SK-N-SH treated with all-trans-retinoic acid at 6 μM for 48 hours (cell line): ENCODE results near the gene PLEKHG4B.

Experiments
- ATAC-seq: fragments of 200-7000 bp; cut with Tn5 transposase; 3 replicates; pipeline ENCODE4 v1.9.1; 2020; ENCODE audit warnings: mild to moderate bottlenecking, moderate library complexity
- ARNTL ChIP-seq: fragments of 450-650 bp; formaldehyde crosslinking; IDR thresholded peaks from 2 replicates; pipeline ENCODE4 v1.5.0; 2020; ENCODE audit warnings: low read depth, mild to moderate bottlenecking, moderate library complexity, borderline replicate concordance
- BACH2 ChIP-seq: fragments of 250-450 bp; sonication (Bioruptor Pico); IDR thresholded peaks from 2 replicates; pipeline ENCODE4 v1.9.0; 2021; ENCODE audit warnings: mild to moderate bottlenecking, borderline replicate concordance
- CSDC2 ChIP-seq: fragments of 250-450 bp; sonication (Bioruptor Pico); IDR thresholded peaks from 2 replicates; pipeline ENCODE4 v1.5.0; 2020; ENCODE audit warnings: mild to moderate bottlenecking, moderate library complexity
- ESRRG ChIP-seq: fragments of 250-450 bp; sonication (Bioruptor Pico); IDR thresholded peaks from 2 replicates; pipeline ENCODE4 v1.6.1; 2021; ENCODE audit warnings: mild to moderate bottlenecking
- GLIS3 ChIP-seq: fragments of 250-450 bp; sonication (Bioruptor Pico); IDR thresholded peaks from 2 replicates; pipeline ENCODE4 v1.5.0; 2020; ENCODE audit warnings: mild to moderate bottlenecking, moderate library complexity
- OSR1 ChIP-seq: fragments of 250-450 bp; sonication (Bioruptor Pico); IDR thresholded peaks from 2 replicates; pipeline ENCODE4 v1.8.0; 2022; ENCODE audit warnings: moderate library complexity, mild to moderate bottlenecking, inconsistent platforms
- PPARA ChIP-seq: fragments of 250-450 bp; sonication (Bioruptor Pico); IDR thresholded peaks from 2 replicates; pipeline ENCODE4 v1.5.0; 2020; ENCODE audit warnings: mild to moderate bottlenecking, borderline replicate concordance
- RARB ChIP-seq: fragments of 250-450 bp; sonication (Bioruptor Pico); IDR thresholded peaks from 2 replicates; pipeline ENCODE4 v1.8.0; 2021; ENCODE audit warnings: mild to moderate bottlenecking, moderate library complexity
- SNAI2 ChIP-seq: fragments of 250-450 bp; sonication (Bioruptor Pico); IDR thresholded peaks from 2 replicates; pipeline ENCODE4 v1.5.0; 2020; ENCODE audit warnings: mild to moderate bottlenecking, moderate library complexity
- TCF4 ChIP-seq: fragments of 250-450 bp; sonication (Bioruptor Pico); IDR thresholded peaks from 2 replicates; pipeline ENCODE4 v1.8.0; 2021; ENCODE audit warnings: mild to moderate bottlenecking, moderate library complexity, borderline replicate concordance
- TOX ChIP-seq: fragments of 250-450 bp; sonication (Bioruptor Pico); IDR thresholded peaks from 2 replicates; pipeline ENCODE4 v1.8.0; 2021; ENCODE audit warnings: mild to moderate bottlenecking, moderate library complexity, borderline replicate concordance
- ZC3H10 ChIP-seq: fragments of 250-450 bp; sonication (Bioruptor Pico); IDR thresholded peaks from 2 replicates; pipeline ENCODE4 v1.5.1; 2021; ENCODE audit warnings: mild to moderate bottlenecking, moderate library complexity
- ZFP3 ChIP-seq: fragments of 250-450 bp; sonication (Bioruptor Pico); IDR thresholded peaks from 2 replicates; pipeline ENCODE4 v1.5.0; 2020; ENCODE audit warnings: mild to moderate bottlenecking, moderate library complexity
- ZFP30 ChIP-seq: fragments of 450-650 bp; formaldehyde crosslinking; IDR thresholded peaks from 2 replicates; pipeline ENCODE4 v1.5.0; 2022; ENCODE audit warnings: mild to moderate bottlenecking, moderate library complexity
- ZNF565 ChIP-seq: fragments of 450-650 bp; formaldehyde crosslinking; conservative IDR thresholded peaks from 2 replicates; pipeline ENCODE4 v1.5.0; 2020; ENCODE audit warnings: low read depth, mild to moderate bottlenecking, moderate library complexity
- ZNF70 ChIP-seq: fragments of 450-650 bp; formaldehyde crosslinking; IDR thresholded peaks from 2 replicates; pipeline ENCODE4 v1.5.0; 2020; ENCODE audit warnings: mild to moderate bottlenecking, moderate library complexity
- ZNF8 ChIP-seq: fragments of 450-650 bp; formaldehyde crosslinking; IDR thresholded peaks from 2 replicates; pipeline ENCODE4 v1.5.0; 2020; ENCODE audit warnings: mild to moderate bottlenecking, moderate library complexity
- TF ChIP-seq, protein P1 (sequence below): fragments of 250-450 bp; sonication (Bioruptor Pico); IDR thresholded peaks from 2 replicates; pipeline ENCODE4 v1.5.1; 2021; ENCODE audit warnings: mild to moderate bottlenecking, moderate library complexity
- TF ChIP-seq, protein P2 (sequence below): fragments of 250-450 bp; sonication (Bioruptor Pico); IDR thresholded peaks from 2 replicates; pipeline ENCODE4 v1.5.0; 2020; ENCODE audit warnings: mild to moderate bottlenecking, moderate library complexity
- TF ChIP-seq, protein P3 (sequence below): fragments of 250-450 bp; sonication (Bioruptor Pico); IDR thresholded peaks from 2 replicates; pipeline ENCODE4 v1.5.1; 2020; ENCODE audit warnings: low read depth, mild to moderate bottlenecking, moderate library complexity
- TF ChIP-seq, protein P4 (sequence below): fragments of 250-450 bp; sonication (Bioruptor Pico); IDR thresholded peaks from 2 replicates; pipeline ENCODE4 v1.8.0; 2020; ENCODE audit warnings: mild to moderate bottlenecking, moderate library complexity, borderline replicate concordance

Gene PLEKHG4B

DNA sequence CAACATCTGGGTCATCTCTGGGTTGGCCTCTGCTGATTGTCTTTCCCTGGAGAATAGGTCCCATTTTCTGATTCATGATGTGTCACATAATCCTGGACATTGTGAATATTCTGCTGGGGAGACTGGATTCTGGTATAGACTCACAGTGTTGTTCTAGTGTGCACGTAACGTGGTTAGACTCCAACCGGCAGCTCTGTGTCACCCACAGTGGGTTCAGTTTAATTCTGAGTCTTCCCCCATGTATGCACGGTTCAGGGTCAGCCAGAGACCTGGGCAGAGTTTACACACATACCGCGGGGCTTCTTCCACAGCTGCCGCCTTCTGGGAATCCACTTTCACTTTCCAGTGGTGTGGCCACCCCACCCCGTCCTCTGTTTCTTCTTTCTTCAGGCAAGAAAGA lies 61.3 kb downstream of the PLEKHG4B start:
- no peak for TF ChIP-seq ZNF70 (CRISPR knock-in tag)
- TF ChIP-seq RARB, result no peak
- no peak for TF ChIP-seq ZNF565 (CRISPR knock-in tag)
- TF ChIP-seq TCF4 (CRISPR knock-in tag), result no peak
- no peak for TF ChIP-seq ARNTL (CRISPR knock-in tag)
- no peak for TF ChIP-seq ZFP30
- TF ChIP-seq, protein P1, sequence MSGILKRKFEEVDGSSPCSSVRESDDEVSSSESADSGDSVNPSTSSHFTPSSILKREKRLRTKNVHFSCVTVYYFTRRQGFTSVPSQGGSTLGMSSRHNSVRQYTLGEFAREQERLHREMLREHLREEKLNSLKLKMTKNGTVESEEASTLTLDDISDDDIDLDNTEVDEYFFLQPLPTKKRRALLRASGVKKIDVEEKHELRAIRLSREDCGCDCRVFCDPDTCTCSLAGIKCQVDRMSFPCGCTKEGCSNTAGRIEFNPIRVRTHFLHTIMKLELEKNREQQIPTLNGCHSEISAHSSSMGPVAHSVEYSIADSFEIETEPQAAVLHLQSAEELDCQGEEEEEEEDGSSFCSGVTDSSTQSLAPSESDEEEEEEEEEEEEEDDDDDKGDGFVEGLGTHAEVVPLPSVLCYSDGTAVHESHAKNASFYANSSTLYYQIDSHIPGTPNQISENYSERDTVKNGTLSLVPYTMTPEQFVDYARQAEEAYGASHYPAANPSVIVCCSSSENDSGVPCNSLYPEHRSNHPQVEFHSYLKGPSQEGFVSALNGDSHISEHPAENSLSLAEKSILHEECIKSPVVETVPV, result no peak
- no peak for TF ChIP-seq CSDC2 (CRISPR knock-in tag)
- TF ChIP-seq PPARA (CRISPR knock-in tag), result no peak
- TF ChIP-seq ESRRG, result no peak
- TF ChIP-seq ZFP3 (CRISPR knock-in tag), result no peak
- TF ChIP-seq, protein P2, sequence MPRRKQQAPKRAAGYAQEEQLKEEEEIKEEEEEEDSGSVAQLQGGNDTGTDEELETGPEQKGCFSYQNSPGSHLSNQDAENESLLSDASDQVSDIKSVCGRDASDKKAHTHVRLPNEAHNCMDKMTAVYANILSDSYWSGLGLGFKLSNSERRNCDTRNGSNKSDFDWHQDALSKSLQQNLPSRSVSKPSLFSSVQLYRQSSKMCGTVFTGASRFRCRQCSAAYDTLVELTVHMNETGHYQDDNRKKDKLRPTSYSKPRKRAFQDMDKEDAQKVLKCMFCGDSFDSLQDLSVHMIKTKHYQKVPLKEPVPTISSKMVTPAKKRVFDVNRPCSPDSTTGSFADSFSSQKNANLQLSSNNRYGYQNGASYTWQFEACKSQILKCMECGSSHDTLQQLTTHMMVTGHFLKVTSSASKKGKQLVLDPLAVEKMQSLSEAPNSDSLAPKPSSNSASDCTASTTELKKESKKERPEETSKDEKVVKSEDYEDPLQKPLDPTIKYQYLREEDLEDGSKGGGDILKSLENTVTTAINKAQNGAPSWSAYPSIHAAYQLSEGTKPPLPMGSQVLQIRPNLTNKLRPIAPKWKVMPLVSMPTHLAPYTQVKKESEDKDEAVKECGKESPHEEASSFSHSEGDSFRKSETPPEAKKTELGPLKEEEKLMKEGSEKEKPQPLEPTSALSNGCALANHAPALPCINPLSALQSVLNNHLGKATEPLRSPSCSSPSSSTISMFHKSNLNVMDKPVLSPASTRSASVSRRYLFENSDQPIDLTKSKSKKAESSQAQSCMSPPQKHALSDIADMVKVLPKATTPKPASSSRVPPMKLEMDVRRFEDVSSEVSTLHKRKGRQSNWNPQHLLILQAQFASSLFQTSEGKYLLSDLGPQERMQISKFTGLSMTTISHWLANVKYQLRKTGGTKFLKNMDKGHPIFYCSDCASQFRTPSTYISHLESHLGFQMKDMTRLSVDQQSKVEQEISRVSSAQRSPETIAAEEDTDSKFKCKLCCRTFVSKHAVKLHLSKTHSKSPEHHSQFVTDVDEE, result no peak
- TF ChIP-seq, protein P3, sequence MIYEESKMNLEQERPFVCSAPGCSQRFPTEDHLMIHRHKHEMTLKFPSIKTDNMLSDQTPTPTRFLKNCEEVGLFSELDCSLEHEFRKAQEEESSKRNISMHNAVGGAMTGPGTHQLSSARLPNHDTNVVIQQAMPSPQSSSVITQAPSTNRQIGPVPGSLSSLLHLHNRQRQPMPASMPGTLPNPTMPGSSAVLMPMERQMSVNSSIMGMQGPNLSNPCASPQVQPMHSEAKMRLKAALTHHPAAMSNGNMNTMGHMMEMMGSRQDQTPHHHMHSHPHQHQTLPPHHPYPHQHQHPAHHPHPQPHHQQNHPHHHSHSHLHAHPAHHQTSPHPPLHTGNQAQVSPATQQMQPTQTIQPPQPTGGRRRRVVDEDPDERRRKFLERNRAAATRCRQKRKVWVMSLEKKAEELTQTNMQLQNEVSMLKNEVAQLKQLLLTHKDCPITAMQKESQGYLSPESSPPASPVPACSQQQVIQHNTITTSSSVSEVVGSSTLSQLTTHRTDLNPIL, result no peak
- TF ChIP-seq, all 23 proteins: peak for 0
- ATAC-seq, result no peak

DNA sequence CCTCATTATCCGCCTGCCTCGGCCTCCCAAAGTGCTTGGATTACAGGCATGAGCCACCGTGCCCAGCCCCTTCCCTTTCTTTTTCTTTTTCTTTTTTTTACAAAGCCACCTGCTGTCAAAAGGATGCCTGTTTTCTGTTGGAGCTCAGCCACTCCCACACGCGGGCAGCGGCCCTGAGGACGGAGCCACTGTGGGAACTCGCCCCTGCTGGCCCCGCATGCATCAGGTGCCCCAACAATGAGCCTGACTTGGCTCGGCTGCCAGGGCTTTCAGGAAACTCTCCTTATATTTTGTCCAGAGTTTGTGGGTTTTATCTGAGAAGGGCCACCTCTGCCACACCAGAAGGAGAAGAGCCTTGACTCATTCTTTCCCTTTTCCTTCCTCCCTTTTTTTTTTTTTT lies 62.3 kb downstream of the PLEKHG4B start:
- ATAC-seq, result no peak
- TF ChIP-seq ZC3H10 (CRISPR knock-in tag), result no peak
- TF ChIP-seq SNAI2 (CRISPR knock-in tag), result no peak
- no peak for TF ChIP-seq ZNF565 (CRISPR knock-in tag)
- TF ChIP-seq, protein P2, result no peak
- no peak for TF ChIP-seq ZNF70 (CRISPR knock-in tag)
- TF ChIP-seq, protein P1, result no peak
- TF ChIP-seq ZFP30, result no peak
- TF ChIP-seq PPARA (CRISPR knock-in tag), result no peak
- TF ChIP-seq, protein P4, sequence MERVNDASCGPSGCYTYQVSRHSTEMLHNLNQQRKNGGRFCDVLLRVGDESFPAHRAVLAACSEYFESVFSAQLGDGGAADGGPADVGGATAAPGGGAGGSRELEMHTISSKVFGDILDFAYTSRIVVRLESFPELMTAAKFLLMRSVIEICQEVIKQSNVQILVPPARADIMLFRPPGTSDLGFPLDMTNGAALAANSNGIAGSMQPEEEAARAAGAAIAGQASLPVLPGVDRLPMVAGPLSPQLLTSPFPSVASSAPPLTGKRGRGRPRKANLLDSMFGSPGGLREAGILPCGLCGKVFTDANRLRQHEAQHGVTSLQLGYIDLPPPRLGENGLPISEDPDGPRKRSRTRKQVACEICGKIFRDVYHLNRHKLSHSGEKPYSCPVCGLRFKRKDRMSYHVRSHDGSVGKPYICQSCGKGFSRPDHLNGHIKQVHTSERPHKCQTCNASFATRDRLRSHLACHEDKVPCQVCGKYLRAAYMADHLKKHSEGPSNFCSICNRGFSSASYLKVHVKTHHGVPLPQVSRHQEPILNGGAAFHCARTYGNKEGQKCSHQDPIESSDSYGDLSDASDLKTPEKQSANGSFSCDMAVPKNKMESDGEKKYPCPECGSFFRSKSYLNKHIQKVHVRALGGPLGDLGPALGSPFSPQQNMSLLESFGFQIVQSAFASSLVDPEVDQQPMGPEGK (CRISPR knock-in tag), result no peak
- no peak for TF ChIP-seq CSDC2 (CRISPR knock-in tag)
- no peak for TF ChIP-seq ARNTL (CRISPR knock-in tag)
- TF ChIP-seq RARB, result no peak
- no peak for TF ChIP-seq GLIS3 (CRISPR knock-in tag)
- no peak for TF ChIP-seq TOX (CRISPR knock-in tag)
- no peak for TF ChIP-seq ZFP3 (CRISPR knock-in tag)
- no peak for TF ChIP-seq BACH2 (CRISPR knock-in tag)
- no peak for TF ChIP-seq OSR1 (CRISPR knock-in tag)
- no peak for TF ChIP-seq ZNF8 (CRISPR knock-in tag)
- TF ChIP-seq, protein P3, result no peak
- TF ChIP-seq ESRRG, result no peak
